ENCODE data around the gene NME7.

Gene NME7

DNA sequence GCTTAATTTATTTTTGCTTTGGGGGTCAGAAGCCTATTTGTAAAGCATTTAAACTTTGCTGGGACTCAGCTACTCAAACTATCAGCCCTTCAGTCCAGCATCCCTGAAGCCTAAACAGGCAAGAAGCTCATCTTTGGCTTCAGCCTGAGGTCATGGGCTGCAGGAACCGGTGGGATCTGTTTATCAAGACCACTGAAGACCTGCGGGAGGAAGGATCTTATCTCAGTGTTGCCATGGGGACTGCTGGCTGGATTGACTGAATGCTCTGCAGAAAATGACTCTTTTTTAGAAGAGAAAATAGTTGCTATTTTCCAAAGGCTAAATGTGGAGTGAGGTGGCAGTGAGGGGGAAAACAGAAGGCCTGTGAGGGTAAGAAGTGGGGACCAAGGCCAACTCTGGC, 281.7 kb downstream of the NME7 start:
- no peaks in the 10 kb centered on the region for H3K27me3 ChIP-seq (ENCODE audit: insufficient read depth, low read depth, severe bottlenecking)
- no peaks in the 10 kb centered on the region for H3K36me3 ChIP-seq
- TF ChIP-seq, protein P1, sequence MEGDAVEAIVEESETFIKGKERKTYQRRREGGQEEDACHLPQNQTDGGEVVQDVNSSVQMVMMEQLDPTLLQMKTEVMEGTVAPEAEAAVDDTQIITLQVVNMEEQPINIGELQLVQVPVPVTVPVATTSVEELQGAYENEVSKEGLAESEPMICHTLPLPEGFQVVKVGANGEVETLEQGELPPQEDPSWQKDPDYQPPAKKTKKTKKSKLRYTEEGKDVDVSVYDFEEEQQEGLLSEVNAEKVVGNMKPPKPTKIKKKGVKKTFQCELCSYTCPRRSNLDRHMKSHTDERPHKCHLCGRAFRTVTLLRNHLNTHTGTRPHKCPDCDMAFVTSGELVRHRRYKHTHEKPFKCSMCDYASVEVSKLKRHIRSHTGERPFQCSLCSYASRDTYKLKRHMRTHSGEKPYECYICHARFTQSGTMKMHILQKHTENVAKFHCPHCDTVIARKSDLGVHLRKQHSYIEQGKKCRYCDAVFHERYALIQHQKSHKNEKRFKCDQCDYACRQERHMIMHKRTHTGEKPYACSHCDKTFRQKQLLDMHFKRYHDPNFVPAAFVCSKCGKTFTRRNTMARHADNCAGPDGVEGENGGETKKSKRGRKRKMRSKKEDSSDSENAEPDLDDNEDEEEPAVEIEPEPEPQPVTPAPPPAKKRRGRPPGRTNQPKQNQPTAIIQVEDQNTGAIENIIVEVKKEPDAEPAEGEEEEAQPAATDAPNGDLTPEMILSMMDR (IDR thresholded peaks at IDR 0.05; ENCODE audit: low read depth, low read length): no peak
- no peak for DNase-seq
- H3K4me3 ChIP-seq (ENCODE audit: low read depth, low read length): no peak overlapping the region
- no peaks in the 10 kb centered on the region for H3K9me3 ChIP-seq (ENCODE audit: severe bottlenecking)
- H3K27ac ChIP-seq: peak overlapping the region; percentile 21; the same call in 1 of the 2 replicates
